ENCODE data around the gene SIM2. TPM values are rescaled to one million over a fixed set of nuclear protein-coding genes. Genes with fewer than 3 reads are reported as not detected.
"Not testable (repeated sequence)": the region's sequence is repeated elsewhere in the genome, so short reads cannot be mapped to it uniquely, and the experiment has no call there.

Gene SIM2
- total and polyA plus RNA-seq, 9 donors = 4.7 to 13.3 (median 11.6) TPM

GRCh38 chr21:36663033-36663855 lies 35.7 kb upstream of the SIM2 start:
- no peak overlapping the region for H3K4me3 ChIP-seq (ENCODE audit: low read length)
- no peaks in the 10 kb centered on the region for H3K9me3 ChIP-seq (replicated peaks; ENCODE audit: control insufficient read depth, low read depth, low read length)
- H3K36me3 ChIP-seq (ENCODE audit: control insufficient read depth, insufficient read depth, low read length) = no peaks in the 10 kb centered on the region
- H3K27ac ChIP-seq (ENCODE audit: low read length) = no peak overlapping the region
- 36% methylated on average over 4 of the region's 18 CpGs for WGBS (ENCODE audit: insufficient coverage)
- peaks cover 6% of the 10 kb centered on the region for H3K4me1 ChIP-seq (ENCODE audit: control insufficient read depth, insufficient read depth, low read length)
- H3K27me3 ChIP-seq (ENCODE audit: control insufficient read depth, insufficient read depth, low read length) = peaks cover 13% of the 10 kb centered on the region
- DNase-seq = no peak

GRCh38 chr21:36664662-36664990 lies 34.3 kb upstream of the SIM2 start:
- no peak overlapping the region for H3K27ac ChIP-seq (ENCODE audit: low read length)
- WGBS (ENCODE audit: insufficient coverage) = 83% methylated on average over 1 of the region's 9 CpGs
- H3K4me1 ChIP-seq (ENCODE audit: control insufficient read depth, insufficient read depth, low read length) = peaks cover 6% of the 10 kb centered on the region
- H3K9me3 ChIP-seq (replicated peaks; ENCODE audit: control insufficient read depth, low read depth, low read length) = no peaks in the 10 kb centered on the region
- peaks cover 18% of the 10 kb centered on the region for H3K27me3 ChIP-seq (ENCODE audit: control insufficient read depth, insufficient read depth, low read length)
- H3K36me3 ChIP-seq (ENCODE audit: control insufficient read depth, insufficient read depth, low read length) = no peaks in the 10 kb centered on the region
- no peak overlapping the region for H3K4me3 ChIP-seq (ENCODE audit: low read length)
- no peak for DNase-seq

- Histone ChIP-seq H3K9me3 (replicated peaks; ENCODE audit: control insufficient read depth, low read depth, low read length) (no peaks in the 10 kb centered on the region), H3K27me3 (ENCODE audit: control insufficient read depth, insufficient read depth, low read length) (peaks cover 21% of the 10 kb centered on the region), H3K4me1 (ENCODE audit: control insufficient read depth, insufficient read depth, low read length) (peaks cover 6% of the 10 kb centered on the region), H3K4me3 (ENCODE audit: low read length) (no peak overlapping the region), H3K36me3 (ENCODE audit: control insufficient read depth, insufficient read depth, low read length) (no peaks in the 10 kb centered on the region), H3K27ac (ENCODE audit: low read length) (no peak overlapping the region)
- no peak for DNase-seq
- WGBS (ENCODE audit: insufficient coverage) = 77% methylated on average over 6 of the region's 6 CpGs
Observed at GRCh38 chr21:36665806-36666205, 33.1 kb upstream of the SIM2 start.

- Histone ChIP-seq H3K27me3 (ENCODE audit: control insufficient read depth, insufficient read depth, low read length) (peaks cover 18% of the 10 kb centered on the region), H3K27ac (ENCODE audit: low read length) (no peak overlapping the region), H3K4me3 (ENCODE audit: low read length) (no peak overlapping the region), H3K9me3 (replicated peaks; ENCODE audit: control insufficient read depth, low read depth, low read length) (no peaks in the 10 kb centered on the region), H3K36me3 (ENCODE audit: control insufficient read depth, insufficient read depth, low read length) (no peaks in the 10 kb centered on the region), H3K4me1 (ENCODE audit: control insufficient read depth, insufficient read depth, low read length) (no peaks in the 10 kb centered on the region)
- WGBS (ENCODE audit: insufficient coverage) = 63% methylated on average over 7 of the region's 9 CpGs
- DNase-seq = no peak
Observed at GRCh38 chr21:36668713-36669112, 30.2 kb upstream of the SIM2 start.

GRCh38 chr21:36671836-36672235 lies 27.1 kb upstream of the SIM2 start:
- no peak overlapping the region for H3K27ac ChIP-seq (ENCODE audit: low read length)
- H3K4me3 ChIP-seq (ENCODE audit: low read length) = no peak overlapping the region
- no peaks in the 10 kb centered on the region for H3K4me1 ChIP-seq (ENCODE audit: control insufficient read depth, insufficient read depth, low read length)
- peaks cover 13% of the 10 kb centered on the region for H3K27me3 ChIP-seq (ENCODE audit: control insufficient read depth, insufficient read depth, low read length)
- no peak for DNase-seq
- H3K36me3 ChIP-seq (ENCODE audit: control insufficient read depth, insufficient read depth, low read length) = no peaks in the 10 kb centered on the region
- WGBS (ENCODE audit: insufficient coverage) = no CpG with 5 or more reads among the region's 2 CpGs
- H3K9me3 ChIP-seq (replicated peaks; ENCODE audit: control insufficient read depth, low read depth, low read length) = no peaks in the 10 kb centered on the region

- DNase-seq; H3K36me3 ChIP-seq (ENCODE audit: control insufficient read depth, insufficient read depth, low read length); H3K4me3 ChIP-seq (ENCODE audit: low read length); H3K27ac ChIP-seq (ENCODE audit: low read length); H3K4me1 ChIP-seq (ENCODE audit: control insufficient read depth, insufficient read depth, low read length); H3K9me3 ChIP-seq (replicated peaks; ENCODE audit: control insufficient read depth, low read depth, low read length): not testable (repeated sequence)
- H3K27me3 ChIP-seq (ENCODE audit: control insufficient read depth, insufficient read depth, low read length) = peaks cover 13% of the 10 kb centered on the region
- 61% methylated on average over 2 of the region's 2 CpGs for WGBS (ENCODE audit: insufficient coverage)
Observed at GRCh38 chr21:36672296-36672695, 26.6 kb upstream of the SIM2 start.

- Histone ChIP-seq H3K9me3 (replicated peaks; ENCODE audit: control insufficient read depth, low read depth, low read length) (no peaks in the 10 kb centered on the region), H3K36me3 (ENCODE audit: control insufficient read depth, insufficient read depth, low read length) (no peaks in the 10 kb centered on the region), H3K27me3 (ENCODE audit: control insufficient read depth, insufficient read depth, low read length) (peaks cover 13% of the 10 kb centered on the region), H3K4me1 (ENCODE audit: control insufficient read depth, insufficient read depth, low read length) (no peaks in the 10 kb centered on the region), H3K4me3 (ENCODE audit: low read length) (no peak overlapping the region), H3K27ac (ENCODE audit: low read length) (no peak overlapping the region)
- no peak for DNase-seq
- WGBS (ENCODE audit: insufficient coverage) = no CpG with 5 or more reads among the region's 5 CpGs
Observed at GRCh38 chr21:36672737-36673136, 26.2 kb upstream of the SIM2 start.

- WGBS (ENCODE audit: insufficient coverage) = no CpG with 5 or more reads among the region's 6 CpGs
Observed at GRCh38 chr21:36676039-36676950, 22.6 kb upstream of the SIM2 start.

GRCh38 chr21:36677443-36677842 lies 21.5 kb upstream of the SIM2 start:
- DNase-seq = no peak
- H3K4me3 ChIP-seq (ENCODE audit: low read length) = no peak overlapping the region
- H3K27ac ChIP-seq (ENCODE audit: low read length) = no peak overlapping the region
- H3K9me3 ChIP-seq (replicated peaks; ENCODE audit: control insufficient read depth, low read depth, low read length) = peaks cover 15% of the 10 kb centered on the region
- WGBS (ENCODE audit: insufficient coverage) = no CpG with 5 or more reads among the region's 2 CpGs
- H3K36me3 ChIP-seq (ENCODE audit: control insufficient read depth, insufficient read depth, low read length) = no peaks in the 10 kb centered on the region
- no peaks in the 10 kb centered on the region for H3K4me1 ChIP-seq (ENCODE audit: control insufficient read depth, insufficient read depth, low read length)
- peaks cover 7% of the 10 kb centered on the region for H3K27me3 ChIP-seq (ENCODE audit: control insufficient read depth, insufficient read depth, low read length)

More at GRCh38 chr21:36676039-36676950, 22.6 kb upstream of the SIM2 start:
- Histone ChIP-seq H3K4me3 (ENCODE audit: low read length) (no peak overlapping the region), H3K27me3 (ENCODE audit: control insufficient read depth, insufficient read depth, low read length) (peaks cover 10% of the 10 kb centered on the region), H3K36me3 (ENCODE audit: control insufficient read depth, insufficient read depth, low read length) (no peaks in the 10 kb centered on the region), H3K9me3 (replicated peaks; ENCODE audit: control insufficient read depth, low read depth, low read length) (peaks cover 10% of the 10 kb centered on the region), H3K27ac (ENCODE audit: low read length) (no peak overlapping the region), H3K4me1 (ENCODE audit: control insufficient read depth, insufficient read depth, low read length) (no peaks in the 10 kb centered on the region)
- DNase-seq = no peak

- DNase-seq = no peak
- no CpG with 5 or more reads among the region's 2 CpGs for WGBS (ENCODE audit: insufficient coverage)
- no peaks in the 10 kb centered on the region for H3K4me1 ChIP-seq (ENCODE audit: control insufficient read depth, insufficient read depth, low read length)
- H3K4me3 ChIP-seq (ENCODE audit: low read length) = no peak overlapping the region
- no peak overlapping the region for H3K27ac ChIP-seq (ENCODE audit: low read length)
- H3K9me3 ChIP-seq (replicated peaks; ENCODE audit: control insufficient read depth, low read depth, low read length) = peaks cover 15% of the 10 kb centered on the region
- peaks cover 12% of the 10 kb centered on the region for H3K27me3 ChIP-seq (ENCODE audit: control insufficient read depth, insufficient read depth, low read length)
- H3K36me3 ChIP-seq (ENCODE audit: control insufficient read depth, insufficient read depth, low read length) = no peaks in the 10 kb centered on the region
Observed at GRCh38 chr21:36678538-36678937, 20.4 kb upstream of the SIM2 start.
